Activated B cell treated with CpG ODN at 0.5 μM for 24 hours (primary cell): Measurements from ENCODE around the gene THOC2. TPM values are rescaled to one million over a fixed set of nuclear protein-coding genes. Genes with fewer than 3 reads are reported as not detected.

ENCODE experiments used
- ATAC-seq: fragments of 200-7000 bp; cut with Tn5 transposase; one replicate; pipeline ENCODE4 v1.10.0; 2021; ENCODE audit warnings: low read depth, mild to moderate bottlenecking, moderate library complexity
- CTCF ChIA-PET: fragments of 350-600 bp; sonication (Branson Sonifier 250); formaldehyde crosslinking; loops from one replicate; lab custom pipeline; 2021; ENCODE audit warnings: antibody characterized with exemption; lab: Charles Lee
- POLR2A ChIA-PET: fragments of 350-600 bp; sonication (Branson Sonifier 250); formaldehyde crosslinking; loops from one replicate; lab custom pipeline; 2021; ENCODE audit warnings: antibody characterized with exemption; lab: Charles Lee
- DNase-seq: peaks from one replicate; pipeline ENCODE4 v3.0.0; 2022
- H3K27ac Mint-ChIP-seq: one replicate; pipeline ENCODE4 v1.8.0; 2020; ENCODE audit warnings: mixed read lengths
- H3K27me3 Mint-ChIP-seq: one replicate; pipeline ENCODE4 v1.8.0; 2021; ENCODE audit warnings: mixed read lengths
- H3K36me3 Mint-ChIP-seq: one replicate; pipeline ENCODE4 v1.8.0; 2021; ENCODE audit warnings: low read depth, mixed read lengths
- H3K4me1 Mint-ChIP-seq: one replicate; pipeline ENCODE4 v1.8.0; 2021; ENCODE audit warnings: mixed read lengths
- H3K4me3 Mint-ChIP-seq: one replicate; pipeline ENCODE4 v1.8.0; 2020; ENCODE audit warnings: mild to moderate bottlenecking, mixed read lengths
- H3K9me3 Mint-ChIP-seq: one replicate; pipeline ENCODE4 v1.8.0; 2020; ENCODE audit warnings: mixed read lengths
- CTCF ChIP-seq: fragments of 200-600 bp; IDR thresholded peaks from one replicate; pipeline ENCODE4 v1.8.0; 2022; ENCODE audit warnings: antibody characterized with exemption, mild to moderate bottlenecking
- intact Hi-C: fragments of 100-400 bp; cut with micrococcal nuclease; formaldehyde crosslinking; loops from one replicate; pipeline ENCODE4 v1.15.1; 2024
- total RNA-seq: library from RNA; stranded (reverse); gene quantifications from 2 replicates; pipeline ENCODE4 v1.2.3, GENCODE V29; 2022

THOC2 gene
- total RNA-seq, 1 donor from 2014 or later = 106 TPM

DNA sequence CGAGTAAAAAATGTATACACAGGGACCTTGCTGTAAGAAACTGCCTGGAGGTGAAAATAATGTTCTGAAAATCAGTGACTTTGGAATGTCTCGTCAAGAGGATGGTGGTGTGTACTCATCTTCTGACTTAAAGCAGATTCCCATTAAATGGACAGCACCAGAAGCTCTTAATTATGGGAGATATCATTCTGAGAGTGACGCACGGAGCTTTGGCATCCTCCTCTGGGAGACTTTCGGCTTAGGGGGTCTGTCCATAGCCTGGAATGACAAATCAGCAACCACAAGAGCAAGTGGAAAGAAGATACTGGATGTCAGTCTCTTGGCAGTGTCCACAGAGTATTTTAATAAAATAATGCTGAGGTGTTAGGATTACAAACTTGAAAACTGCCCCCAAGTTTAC, 129.4 kb downstream of the THOC2 start:
- no peaks in the 10 kb centered on the region for H3K9me3 Mint-ChIP-seq
- ATAC-seq = no peak
- no peak overlapping the region for H3K27ac Mint-ChIP-seq
- no peak overlapping the region for H3K4me3 Mint-ChIP-seq
- DNase-seq = no peak
- no peak for TF ChIP-seq CTCF
- no peaks in the 10 kb centered on the region for H3K4me1 Mint-ChIP-seq
- ChIA-PET CTCF (no interaction called here), POLR2A (no interaction called here)
- peaks cover 46% of the 10 kb centered on the region for H3K36me3 Mint-ChIP-seq
- H3K27me3 Mint-ChIP-seq = no peaks in the 10 kb centered on the region
- intact Hi-C loops = no loop called here

DNA sequence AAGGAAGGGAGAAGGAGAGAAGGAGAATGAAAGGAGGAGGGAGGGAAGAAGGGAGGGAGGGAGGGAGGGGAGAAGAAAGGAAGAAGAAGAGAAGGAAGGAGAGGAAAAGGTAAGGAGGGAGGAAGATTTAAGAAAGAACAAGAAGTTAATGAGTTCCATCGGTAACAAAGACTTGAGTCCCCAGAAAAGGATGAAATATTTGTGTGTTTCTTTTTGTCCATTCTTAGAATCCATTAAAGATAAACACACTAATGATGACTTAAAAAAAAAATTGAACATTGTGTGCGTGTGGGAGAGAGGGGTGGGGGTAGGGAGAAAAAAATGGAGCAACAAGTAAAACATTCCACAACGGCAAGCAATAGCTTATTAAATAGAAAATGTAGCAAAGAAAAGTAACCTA, 131.4 kb downstream of the THOC2 start:
- no peaks in the 10 kb centered on the region for H3K9me3 Mint-ChIP-seq
- no peak for ATAC-seq
- POLR2A ChIA-PET = no interaction called here

GRCh38 chrX:123600181-123600580, 132.7 kb downstream of the THOC2 start:
- intact Hi-C loops = no loop called here
- Mint-ChIP-seq H3K4me3 (no peak overlapping the region), H3K36me3 (peaks cover 27% of the 10 kb centered on the region), H3K9me3 (no peaks in the 10 kb centered on the region), H3K4me1 (no peaks in the 10 kb centered on the region), H3K27me3 (no peaks in the 10 kb centered on the region), H3K27ac (no peak overlapping the region)
- DNase-seq = no peak
- POLR2A ChIA-PET = no interaction called here
- no peak for TF ChIP-seq CTCF
- ATAC-seq = no peak
- CTCF ChIA-PET = no interaction called here

More for the DNA sequence above, 131.4 kb downstream of the THOC2 start:
- Mint-ChIP-seq H3K36me3 (peaks cover 34% of the 10 kb centered on the region), H3K27ac (no peak overlapping the region), H3K27me3 (no peaks in the 10 kb centered on the region), H3K4me1 (no peaks in the 10 kb centered on the region), H3K4me3 (no peak overlapping the region)
- TF ChIP-seq CTCF = no peak
- no peak for DNase-seq
- CTCF ChIA-PET = no interaction called here
- intact Hi-C loops = no loop called here

- ChIA-PET CTCF (interaction anchor here (1.0 kb wide), 1 partner anchor 10 kb away, joined by 3 read pairs; no protein-coding TSS in a partner anchor), POLR2A (no interaction called here)
- intact Hi-C loops = no loop called here
- H3K4me3 Mint-ChIP-seq = no peak overlapping the region
- no peak for ATAC-seq
- no peak overlapping the region for H3K27ac Mint-ChIP-seq
- H3K27me3 Mint-ChIP-seq = no peaks in the 10 kb centered on the region
- H3K9me3 Mint-ChIP-seq = no peaks in the 10 kb centered on the region
- H3K4me1 Mint-ChIP-seq = peaks cover 4% of the 10 kb centered on the region
- no peaks in the 10 kb centered on the region for H3K36me3 Mint-ChIP-seq
- DNase-seq = no peak
- TF ChIP-seq CTCF = no peak
These were observed 141.9 kb downstream of the THOC2 start for GRCh38 chrX:123590842-123591486.

GRCh38 chrX:123588723-123589122, 144.1 kb downstream of the THOC2 start:
- ChIA-PET CTCF (no interaction called here), POLR2A (no interaction called here)
- no peak for TF ChIP-seq CTCF
- ATAC-seq = no peak
- intact Hi-C loops = no loop called here
- Mint-ChIP-seq H3K36me3 (no peaks in the 10 kb centered on the region), H3K27me3 (no peaks in the 10 kb centered on the region), H3K4me1 (peaks cover 4% of the 10 kb centered on the region), H3K4me3 (no peak overlapping the region), H3K27ac (no peak overlapping the region), H3K9me3 (no peaks in the 10 kb centered on the region)
- no peak for DNase-seq
